Jurkat, Clone E6-1 (cell line): ENCODE results near the gene POGLUT3. TPM values are rescaled to one million over a fixed set of nuclear protein-coding genes. Genes with fewer than 3 reads are reported as not detected.
A peak's percentile ranks its signal among the peaks of the same experiment; 100 is the strongest.

Experiments used
- DNase-seq: peaks from one replicate; pipeline ENCODE4 v3.0.0-alpha.2; 2011; ENCODE audit warnings: low read depth, low spot score
- H3K4me3 ChIP-seq: 2 replicates; pipeline ENCODE4 v1.5.1; 2011; ENCODE audit warnings: mild to moderate bottlenecking, low read length, control low read depth, moderate library complexity
- polyA plus RNA-seq: library from polyadenylated mRNA; unstranded; fragments of >200 nt; gene quantifications from one replicate; pipeline ENCODE4 v1.2.1, GENCODE V29; 2012; ENCODE audit warnings: missing spikeins; ENCODE audit not compliant: insufficient read length, insufficient read depth

Gene POGLUT3, protein sequence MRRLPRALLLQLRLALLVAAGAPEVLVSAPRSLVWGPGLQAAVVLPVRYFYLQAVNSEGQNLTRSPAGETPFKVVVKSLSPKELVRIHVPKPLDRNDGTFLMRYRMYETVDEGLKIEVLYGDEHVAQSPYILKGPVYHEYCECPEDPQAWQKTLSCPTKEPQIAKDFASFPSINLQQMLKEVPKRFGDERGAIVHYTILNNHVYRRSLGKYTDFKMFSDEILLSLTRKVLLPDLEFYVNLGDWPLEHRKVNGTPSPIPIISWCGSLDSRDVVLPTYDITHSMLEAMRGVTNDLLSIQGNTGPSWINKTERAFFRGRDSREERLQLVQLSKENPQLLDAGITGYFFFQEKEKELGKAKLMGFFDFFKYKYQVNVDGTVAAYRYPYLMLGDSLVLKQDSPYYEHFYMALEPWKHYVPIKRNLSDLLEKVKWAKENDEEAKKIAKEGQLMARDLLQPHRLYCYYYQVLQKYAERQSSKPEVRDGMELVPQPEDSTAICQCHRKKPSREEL
- polyA plus RNA-seq: 1.1 TPM

DNA sequence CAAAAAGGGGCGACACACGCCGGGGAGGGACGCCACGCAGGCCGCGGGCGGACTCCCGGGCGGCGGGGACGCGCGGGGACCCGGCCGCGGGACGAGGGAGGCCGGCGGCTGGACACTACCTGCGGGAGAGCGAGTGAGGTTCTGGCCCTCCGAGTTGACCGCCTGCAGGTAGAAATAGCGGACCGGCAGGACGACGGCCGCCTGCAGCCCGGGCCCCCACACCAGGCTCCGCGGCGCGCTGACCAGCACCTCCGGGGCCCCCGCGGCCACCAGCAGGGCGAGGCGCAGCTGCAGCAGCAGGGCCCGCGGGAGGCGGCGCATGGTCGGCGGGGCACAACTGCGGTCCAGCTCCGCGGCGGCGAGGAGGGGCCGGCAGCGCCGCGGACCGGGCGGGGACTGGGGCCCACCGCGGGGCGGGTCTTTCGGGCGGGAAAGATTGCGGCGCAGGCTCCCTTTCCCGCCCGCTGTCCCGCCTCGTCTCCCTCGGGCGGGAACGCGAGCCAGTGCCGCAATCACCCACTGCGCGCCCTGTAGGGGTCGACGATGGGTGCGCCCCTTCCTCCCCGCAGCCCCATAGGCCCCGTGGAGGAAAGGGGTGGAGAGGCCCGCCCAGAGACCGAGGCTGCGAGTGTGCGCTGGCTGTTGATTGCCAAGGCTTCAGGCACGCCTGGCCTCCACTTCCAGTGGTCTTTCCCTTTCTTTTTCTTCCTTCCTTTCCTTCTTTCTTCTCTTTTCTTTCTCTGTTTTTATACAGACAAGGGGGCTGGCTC is at the start of gene POGLUT3:
Gene POGLUT3, minus strand, starts transcription at position 339 of the 770 bp plus-strand sequence. Its CDS starts 18 bp downstream, at position 321.
- DNase-seq: no peak
- no peak within 1 kb of the TSS for H3K4me3 ChIP-seq

DNA sequence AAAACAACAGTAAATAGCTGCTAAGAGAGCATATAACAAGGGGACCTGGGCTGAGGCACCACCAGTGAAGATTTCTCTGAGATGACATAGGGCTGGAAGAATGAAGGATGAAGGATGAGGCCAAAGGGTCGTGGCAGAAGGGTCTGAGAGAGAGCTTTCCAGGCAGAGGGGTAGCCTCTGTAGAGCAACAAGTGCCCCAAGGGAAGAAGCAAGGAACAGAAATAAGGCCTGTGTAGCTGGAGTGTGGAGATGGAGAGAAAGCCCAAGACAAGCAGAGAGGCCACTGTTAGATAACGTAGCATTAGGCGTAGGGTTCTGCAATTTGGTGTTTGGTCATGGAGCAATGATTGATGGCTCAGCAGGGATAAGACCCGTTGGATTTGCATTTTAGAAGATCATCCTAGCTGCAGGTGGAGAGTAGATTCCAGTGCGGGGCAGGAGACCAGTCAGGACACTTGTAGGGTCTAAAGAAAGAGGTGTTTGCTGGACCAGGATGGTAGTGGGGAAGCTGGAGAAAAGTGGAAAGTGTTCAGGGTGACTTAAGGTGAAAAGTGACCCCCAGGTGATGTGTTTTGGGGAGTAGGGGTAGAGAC is 47.8 kb upstream of the POGLUT3 start:
- H3K4me3 ChIP-seq: no peak overlapping the region
- DNase-seq: no peak

DNA sequence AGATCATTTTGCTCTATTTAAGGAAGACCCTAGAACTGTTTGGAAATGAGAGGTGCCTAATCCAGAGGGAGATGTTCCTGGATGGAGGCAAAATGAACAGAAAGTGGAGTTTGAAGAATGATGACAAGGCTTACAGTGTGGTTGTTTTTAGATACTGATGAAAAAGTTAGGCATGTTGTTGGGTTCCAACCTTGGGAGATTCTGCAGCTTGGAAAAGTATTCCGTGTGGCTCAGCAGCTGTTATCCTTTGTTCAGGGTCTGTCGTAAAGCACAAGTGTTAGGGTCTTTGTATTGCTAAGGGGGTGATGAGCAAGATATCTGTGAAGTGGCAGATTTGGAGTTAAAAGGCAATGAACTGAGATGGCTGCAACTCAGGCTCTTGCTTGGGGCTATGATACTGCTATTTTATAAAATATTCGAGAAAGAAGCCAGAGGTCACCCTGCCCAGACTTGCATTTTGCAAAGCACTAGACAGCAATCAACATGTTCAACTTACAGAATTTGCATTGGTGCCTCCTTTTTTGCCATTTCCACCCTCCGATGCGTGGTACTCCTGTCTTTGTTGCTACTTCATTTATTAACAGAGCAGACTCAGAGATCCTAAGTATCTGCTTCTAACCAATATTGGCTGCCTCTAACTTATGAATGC is 45.3 kb upstream of the POGLUT3 start:
- no peak for DNase-seq
- H3K4me3 ChIP-seq: no peak overlapping the region

DNA sequence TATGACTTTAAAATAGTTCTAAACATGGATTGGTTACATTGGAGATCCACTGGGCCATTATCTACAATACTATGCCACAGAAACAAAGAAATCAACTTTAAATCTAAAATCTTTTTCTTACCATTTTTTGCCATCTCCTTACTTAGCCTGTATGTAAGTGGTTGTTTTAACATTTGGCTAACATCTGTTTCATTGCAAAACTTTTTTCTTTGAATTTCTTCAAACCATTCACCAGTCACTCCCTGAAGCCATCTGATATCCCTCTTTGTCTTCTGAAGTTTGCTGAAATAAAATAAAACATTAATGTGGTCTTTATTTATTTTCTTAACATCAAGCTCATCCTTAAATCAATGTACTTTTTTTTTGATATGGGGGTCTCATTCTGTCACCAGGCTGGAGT is 43.3 kb upstream of the POGLUT3 start:
- no peak for DNase-seq
- no peak overlapping the region for H3K4me3 ChIP-seq

DNA sequence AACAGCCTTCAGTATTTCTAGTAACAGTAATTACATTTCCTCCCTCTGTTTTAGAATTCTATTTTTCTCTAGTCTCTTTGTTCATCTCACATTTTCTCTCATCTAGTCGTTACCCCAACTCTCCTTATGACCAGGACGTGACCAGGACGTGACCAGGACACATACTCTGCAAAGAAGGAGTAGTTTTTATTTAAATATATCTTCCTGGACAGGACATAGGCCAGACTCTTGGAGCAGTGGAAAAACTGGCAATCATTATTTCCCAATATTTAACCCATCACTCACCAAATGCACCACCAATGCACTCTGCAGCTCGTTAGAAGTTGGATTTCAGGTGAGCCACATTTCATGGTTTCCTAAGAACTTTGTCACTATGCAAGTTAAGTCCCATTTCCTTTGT is 40.3 kb upstream of the POGLUT3 start:
- no peak overlapping the region for H3K4me3 ChIP-seq
- no peak for DNase-seq

DNA sequence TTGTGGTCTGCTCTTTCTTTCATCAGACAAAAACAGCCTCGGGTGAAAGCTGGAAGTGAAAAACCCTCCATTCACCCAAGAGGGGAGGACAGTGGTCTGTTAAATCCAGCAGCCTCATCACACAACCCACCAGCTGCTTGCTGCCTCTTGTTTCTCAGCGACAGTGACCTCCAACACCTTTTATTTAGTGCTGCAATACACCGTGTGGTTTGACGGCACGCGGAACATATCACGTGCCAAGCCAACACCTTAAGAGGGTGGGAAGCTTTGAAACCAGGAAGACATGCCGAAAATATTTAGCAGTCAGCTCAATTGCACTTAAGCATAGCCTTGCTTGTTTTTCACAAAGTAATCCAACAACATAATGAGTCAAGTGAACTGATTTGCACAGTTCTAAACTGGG is 39.8 kb upstream of the POGLUT3 start:
- DNase-seq: peak; percentile 58

DNA sequence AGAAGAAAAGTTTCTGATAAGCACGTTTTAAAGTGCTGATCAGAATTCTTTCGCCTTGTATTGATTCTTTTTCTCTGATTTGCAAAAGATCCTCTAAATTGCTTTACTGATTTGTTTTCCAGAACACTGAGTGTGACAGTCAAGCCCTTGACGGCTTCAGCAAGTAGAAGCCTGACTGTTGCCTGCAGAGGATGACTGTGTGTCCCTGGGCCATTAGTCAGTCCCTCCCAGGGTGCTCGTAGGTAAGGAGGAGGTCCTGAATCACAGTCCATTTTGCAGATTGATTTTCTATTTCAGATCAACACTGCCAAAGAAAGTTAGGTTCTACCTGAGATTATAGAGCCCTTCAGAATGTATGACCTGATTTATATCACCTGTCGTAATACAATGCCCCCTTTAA is 38.6 kb upstream of the POGLUT3 start:
- no peak overlapping the region for H3K4me3 ChIP-seq
- no peak for DNase-seq

More for the DNA sequence above, 39.8 kb upstream of the POGLUT3 start:
- H3K4me3 ChIP-seq: peak overlapping the region; percentile 6

DNA sequence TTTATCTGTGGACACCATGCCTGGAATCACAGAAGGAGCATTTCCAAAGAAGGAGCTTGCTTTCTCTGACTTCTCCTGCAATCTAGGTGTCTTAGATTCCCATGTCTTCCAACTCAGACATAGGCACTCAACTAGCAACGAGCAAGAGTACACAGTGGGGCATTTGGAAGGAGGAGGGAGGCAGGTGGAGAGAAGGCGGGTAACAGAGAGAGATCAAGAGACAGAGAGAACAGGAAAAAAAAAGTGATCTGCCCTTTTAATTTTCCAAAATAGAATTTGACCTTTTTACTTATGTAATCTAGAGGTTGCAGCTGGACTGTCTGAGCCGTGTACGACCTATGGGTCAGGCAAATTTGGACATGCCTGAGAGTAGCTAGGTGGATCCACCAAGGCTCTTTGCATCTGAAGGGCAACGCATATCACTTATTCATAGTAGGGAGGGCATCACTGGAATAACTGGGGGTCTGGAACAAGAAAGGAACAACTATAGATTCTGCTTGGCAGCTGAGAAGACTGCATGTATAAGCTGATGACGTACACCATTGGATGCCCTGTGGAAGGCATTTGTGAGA is 37.3 kb upstream of the POGLUT3 start:
- no peak overlapping the region for H3K4me3 ChIP-seq
- no peak for DNase-seq

DNA sequence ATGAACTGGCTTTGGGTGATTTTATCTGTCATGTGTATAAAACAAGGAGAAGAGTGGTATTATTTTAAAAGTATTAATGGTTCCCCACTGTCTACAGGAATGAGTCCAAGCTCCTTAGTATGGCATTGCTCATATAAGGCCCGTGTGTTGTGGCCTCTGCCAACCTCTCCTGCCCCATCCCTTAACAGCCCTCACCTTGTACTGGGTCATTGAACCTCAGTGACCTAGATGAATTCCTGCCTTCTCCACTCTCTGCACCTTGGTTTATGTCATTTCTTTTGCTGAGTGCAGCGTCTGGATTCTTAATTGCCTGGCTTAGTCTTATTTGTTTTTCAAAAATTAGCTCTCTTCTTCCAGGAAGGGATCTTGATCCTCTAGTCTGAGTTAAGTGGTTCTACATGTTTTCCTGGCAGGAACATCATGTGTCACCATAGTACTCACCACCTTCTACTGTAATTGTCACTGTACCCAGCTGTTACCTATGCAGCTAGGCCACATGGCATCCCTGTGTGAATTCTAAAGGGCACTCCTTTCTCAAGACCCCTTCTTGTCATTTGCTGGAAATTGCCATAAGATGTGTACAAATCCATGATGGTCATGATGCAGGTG is 36.2 kb upstream of the POGLUT3 start:
- no peak overlapping the region for H3K4me3 ChIP-seq
- DNase-seq: no peak

DNA sequence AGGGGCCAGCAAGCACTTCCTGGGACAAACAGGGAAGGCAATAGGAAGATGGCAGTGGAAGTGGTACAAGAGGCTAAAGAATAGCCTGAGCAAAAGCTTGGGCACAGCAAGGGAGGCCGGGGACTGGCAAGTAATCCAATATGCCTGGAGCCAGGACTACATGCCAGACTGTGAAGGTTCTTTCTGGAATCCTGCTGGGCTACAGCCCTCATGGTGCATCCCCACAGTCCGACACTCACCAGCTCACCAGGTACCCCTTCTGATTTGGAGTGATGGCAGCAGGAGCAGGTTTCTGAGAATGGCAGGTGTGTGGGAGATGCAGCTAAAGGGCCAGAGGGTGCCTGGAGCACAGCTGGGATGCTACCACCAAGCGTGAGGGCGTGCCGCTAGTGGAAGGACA is 32.2 kb upstream of the POGLUT3 start:
- H3K4me3 ChIP-seq: no peak overlapping the region
- no peak for DNase-seq

DNA sequence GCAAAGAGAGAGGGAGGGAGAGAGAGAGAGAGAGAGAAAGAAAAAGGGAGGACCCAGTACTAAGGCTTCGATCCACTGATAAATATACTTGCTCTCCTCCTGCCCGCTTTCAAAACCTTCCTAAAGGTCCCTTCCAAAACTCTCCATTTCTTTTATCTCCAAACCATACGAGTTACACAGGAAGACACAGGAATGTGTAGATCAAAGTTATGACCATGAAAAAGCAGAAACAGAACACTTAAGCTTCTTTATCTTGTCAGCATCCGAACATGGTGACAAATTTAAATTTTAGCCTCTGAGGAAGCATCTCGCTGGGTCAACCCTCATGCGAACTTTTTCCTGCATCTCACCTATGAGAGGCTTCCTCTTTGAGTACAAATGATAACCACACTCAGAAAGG is 29.2 kb upstream of the POGLUT3 start:
- no peak overlapping the region for H3K4me3 ChIP-seq
- no peak for DNase-seq

DNA sequence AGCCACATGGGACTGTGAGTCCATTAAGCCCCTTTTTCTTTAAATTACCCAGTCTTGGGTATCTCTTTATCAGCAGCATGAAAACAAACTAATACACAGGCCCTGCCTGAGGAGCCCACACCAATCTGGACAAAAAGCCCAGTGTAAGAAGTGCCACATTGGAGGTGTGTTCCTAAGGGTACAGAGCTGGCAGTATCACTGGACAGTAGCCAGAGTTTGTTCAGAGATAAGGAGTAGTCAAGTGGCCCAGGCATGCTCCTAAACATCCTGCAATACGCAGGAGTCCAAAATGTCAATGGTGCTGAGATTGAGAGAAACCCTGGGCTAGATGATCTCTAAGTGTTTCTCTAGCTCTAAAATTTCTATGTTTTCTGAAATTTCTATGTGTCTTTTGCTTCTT is 27.0 kb upstream of the POGLUT3 start:
- no peak for DNase-seq
- H3K4me3 ChIP-seq: no peak overlapping the region

DNA sequence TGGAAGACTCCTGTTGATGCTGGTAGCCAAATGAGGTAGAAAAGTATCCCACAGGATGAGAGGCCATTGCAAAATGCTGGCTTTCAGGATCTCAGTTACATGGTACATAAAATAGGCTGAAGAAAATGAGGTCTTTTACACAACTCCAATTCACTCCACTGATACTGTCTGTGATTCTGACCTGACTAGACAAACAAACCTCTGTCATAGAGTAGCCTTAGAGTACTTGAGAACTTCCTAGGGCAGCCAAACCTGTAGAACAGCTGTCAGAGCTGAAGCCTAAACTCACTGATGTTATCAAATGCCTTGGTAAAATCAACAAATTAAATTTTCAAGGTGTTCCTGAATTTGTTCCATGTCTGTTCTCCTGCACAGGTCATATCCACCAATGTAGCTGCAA is 26.2 kb upstream of the POGLUT3 start:
- H3K4me3 ChIP-seq: no peak overlapping the region
- no peak for DNase-seq

DNA sequence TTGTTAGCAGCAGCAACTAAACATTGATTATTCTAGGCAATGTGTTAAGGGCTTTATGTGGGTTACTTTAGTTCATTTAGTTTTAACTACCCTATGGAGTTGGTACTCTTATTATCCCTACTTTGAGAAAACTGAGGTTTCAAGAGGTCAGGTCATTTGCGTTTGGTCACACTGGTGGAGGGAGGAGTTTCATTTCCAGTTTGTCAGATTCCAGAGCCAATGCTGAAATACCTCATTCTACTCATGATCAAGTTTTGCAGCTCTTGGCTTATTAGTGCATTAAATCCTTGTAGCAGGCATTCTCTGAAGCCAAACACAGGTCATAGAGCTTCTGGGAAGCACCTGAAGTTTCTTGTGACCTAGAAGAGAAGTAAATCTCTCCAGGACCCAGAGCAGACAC is 24.1 kb upstream of the POGLUT3 start:
- no peak overlapping the region for H3K4me3 ChIP-seq
- no peak for DNase-seq

DNA sequence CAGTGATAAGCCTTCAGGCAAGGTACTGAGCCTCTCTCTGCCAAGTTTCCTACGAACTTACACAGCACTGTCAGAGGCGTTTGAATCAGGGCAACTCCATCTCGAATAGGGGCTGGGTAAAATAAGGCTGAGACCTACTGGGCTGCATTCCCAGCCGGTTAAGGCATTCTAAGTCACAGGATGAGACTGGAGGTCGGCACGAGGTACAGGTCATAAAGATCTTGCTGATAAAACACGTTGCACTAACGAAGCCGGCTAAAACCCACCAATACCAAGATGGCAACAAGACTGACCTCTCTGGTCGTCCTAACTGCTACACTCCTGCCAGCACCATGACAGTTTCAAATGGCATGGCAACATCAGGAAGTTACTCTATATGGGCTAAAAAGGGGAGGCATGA is 20.4 kb upstream of the POGLUT3 start:
- no peak overlapping the region for H3K4me3 ChIP-seq
- no peak for DNase-seq

DNA sequence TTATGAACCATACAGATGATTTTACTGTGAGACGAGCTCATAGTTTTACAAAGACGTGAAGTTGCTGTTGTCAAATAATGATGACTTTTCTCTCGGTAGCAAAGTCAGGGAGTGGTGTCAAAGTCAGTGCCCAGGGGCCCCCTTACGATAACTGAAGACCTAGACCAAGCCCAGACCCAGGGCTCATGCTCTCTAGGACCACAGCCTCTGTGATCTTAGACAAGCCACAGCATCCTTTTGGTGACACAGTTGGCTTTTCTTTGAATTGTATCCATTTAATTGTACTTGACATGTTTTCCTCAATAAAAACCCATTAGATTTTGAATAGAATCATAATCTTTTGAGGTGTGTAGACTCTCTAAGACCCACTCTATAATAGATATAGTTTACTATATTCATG is 17.9 kb upstream of the POGLUT3 start:
- no peak for DNase-seq

DNA sequence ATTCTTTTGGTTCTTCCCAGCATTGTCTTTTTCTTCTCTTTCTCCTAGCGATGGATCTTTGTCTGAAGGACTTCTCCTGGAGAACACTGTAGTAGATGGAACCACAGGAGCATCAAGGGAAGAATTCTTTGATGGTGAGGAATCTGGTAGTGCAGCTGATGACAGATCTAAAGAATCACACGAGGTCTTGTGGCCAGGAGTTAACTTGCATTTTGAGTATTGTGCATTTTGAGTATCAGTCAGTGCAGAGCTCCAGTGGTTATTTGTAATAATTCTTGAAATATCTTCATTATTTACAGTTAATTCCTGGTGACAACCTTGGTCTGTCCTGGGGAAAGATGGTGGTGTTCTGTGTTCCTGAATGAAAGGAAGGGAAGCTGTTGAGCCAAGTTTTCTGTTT is 14.5 kb upstream of the POGLUT3 start:
- DNase-seq: no peak

More for the DNA sequence above, 17.9 kb upstream of the POGLUT3 start:
- H3K4me3 ChIP-seq: no peak overlapping the region

DNA sequence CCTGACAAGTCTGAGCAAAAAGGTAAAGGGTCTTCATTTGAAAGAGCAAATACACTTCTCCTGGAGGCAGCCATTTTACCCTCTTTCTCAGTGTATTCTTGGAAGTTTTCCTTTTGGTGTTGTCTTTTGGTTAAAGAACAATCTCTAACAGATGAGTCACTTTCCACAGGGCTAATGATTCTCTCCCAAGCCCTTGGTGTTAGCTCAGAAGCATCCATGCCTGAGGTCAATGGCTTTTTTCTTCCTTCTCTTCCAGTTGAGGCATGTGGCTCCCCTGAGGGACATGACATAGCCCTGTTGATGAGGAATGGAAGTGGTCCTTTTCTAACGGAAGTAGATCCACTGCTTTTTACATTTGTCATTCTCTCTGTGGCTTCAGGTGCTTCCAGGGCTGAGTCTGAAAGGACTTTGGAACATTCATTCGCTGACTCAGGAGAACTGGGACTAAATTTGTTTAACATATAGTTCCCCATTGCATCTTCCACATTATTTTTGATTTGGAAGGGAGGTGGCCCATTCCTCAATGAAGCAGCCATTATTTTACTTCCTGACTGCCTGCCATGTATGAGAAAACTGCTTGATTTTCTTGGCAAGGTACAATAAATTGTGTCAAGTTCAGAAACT is 13.8 kb upstream of the POGLUT3 start:
- DNase-seq: no peak
- no peak overlapping the region for H3K4me3 ChIP-seq

More for the DNA sequence above, 14.5 kb upstream of the POGLUT3 start:
- H3K4me3 ChIP-seq: no peak overlapping the region
